ENCODE measurements around the gene TMPRSS2.

GRCh38 chr21:41488080-41488479 lies 19.9 kb downstream of the TMPRSS2 start:
- TF ChIP-seq, protein P1, sequence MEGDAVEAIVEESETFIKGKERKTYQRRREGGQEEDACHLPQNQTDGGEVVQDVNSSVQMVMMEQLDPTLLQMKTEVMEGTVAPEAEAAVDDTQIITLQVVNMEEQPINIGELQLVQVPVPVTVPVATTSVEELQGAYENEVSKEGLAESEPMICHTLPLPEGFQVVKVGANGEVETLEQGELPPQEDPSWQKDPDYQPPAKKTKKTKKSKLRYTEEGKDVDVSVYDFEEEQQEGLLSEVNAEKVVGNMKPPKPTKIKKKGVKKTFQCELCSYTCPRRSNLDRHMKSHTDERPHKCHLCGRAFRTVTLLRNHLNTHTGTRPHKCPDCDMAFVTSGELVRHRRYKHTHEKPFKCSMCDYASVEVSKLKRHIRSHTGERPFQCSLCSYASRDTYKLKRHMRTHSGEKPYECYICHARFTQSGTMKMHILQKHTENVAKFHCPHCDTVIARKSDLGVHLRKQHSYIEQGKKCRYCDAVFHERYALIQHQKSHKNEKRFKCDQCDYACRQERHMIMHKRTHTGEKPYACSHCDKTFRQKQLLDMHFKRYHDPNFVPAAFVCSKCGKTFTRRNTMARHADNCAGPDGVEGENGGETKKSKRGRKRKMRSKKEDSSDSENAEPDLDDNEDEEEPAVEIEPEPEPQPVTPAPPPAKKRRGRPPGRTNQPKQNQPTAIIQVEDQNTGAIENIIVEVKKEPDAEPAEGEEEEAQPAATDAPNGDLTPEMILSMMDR (IDR thresholded peaks at IDR 0.05) = no peak
- TF ChIP-seq EP300 (IDR thresholded peaks at IDR 0.05) = no peak
